ENCODE data around the gene NEMP2. TPM values are rescaled to one million over a fixed set of nuclear protein-coding genes. Genes with fewer than 3 reads are reported as not detected.

The NEMP2 gene
- total RNA-seq, 1 donor from 2014 or later: 21.1 TPM

DNA sequence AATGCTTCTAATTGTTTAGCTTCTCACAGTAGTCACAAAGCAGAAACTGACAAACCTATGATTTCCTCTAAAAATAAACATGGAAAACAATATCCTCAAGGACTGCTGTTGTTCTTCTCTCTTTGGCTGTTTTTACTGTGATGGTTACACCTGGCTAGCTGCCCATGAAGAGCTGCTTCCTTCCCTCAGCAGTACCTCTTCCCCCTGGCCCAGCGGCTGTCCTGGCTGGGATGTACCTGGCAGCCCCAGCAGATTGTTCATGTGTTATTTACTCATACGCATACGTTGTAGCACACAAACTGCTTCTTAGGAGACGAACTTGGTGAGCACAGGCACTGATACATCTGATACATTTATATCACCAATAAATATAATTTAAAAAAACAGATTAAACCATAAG is 27.4 kb downstream of the NEMP2 start:
- Mint-ChIP-seq H3K4me3 (no peak overlapping the region), H3K36me3 (peaks cover 9% of the 10 kb centered on the region), H3K27ac (no peak overlapping the region), H3K4me1 (peaks cover 7% of the 10 kb centered on the region), H3K9me3 (no peaks in the 10 kb centered on the region), H3K27me3 (ENCODE audit: low read depth) (no peaks in the 10 kb centered on the region)
- TF ChIP-seq, protein P1, sequence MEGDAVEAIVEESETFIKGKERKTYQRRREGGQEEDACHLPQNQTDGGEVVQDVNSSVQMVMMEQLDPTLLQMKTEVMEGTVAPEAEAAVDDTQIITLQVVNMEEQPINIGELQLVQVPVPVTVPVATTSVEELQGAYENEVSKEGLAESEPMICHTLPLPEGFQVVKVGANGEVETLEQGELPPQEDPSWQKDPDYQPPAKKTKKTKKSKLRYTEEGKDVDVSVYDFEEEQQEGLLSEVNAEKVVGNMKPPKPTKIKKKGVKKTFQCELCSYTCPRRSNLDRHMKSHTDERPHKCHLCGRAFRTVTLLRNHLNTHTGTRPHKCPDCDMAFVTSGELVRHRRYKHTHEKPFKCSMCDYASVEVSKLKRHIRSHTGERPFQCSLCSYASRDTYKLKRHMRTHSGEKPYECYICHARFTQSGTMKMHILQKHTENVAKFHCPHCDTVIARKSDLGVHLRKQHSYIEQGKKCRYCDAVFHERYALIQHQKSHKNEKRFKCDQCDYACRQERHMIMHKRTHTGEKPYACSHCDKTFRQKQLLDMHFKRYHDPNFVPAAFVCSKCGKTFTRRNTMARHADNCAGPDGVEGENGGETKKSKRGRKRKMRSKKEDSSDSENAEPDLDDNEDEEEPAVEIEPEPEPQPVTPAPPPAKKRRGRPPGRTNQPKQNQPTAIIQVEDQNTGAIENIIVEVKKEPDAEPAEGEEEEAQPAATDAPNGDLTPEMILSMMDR (IDR thresholded peaks at IDR 0.05; ENCODE audit: unreplicated experiment): no peak
- no peak for DNase-seq (ENCODE audit: low spot score in 2 of 2, unreplicated experiment in 2 of 2)

DNA sequence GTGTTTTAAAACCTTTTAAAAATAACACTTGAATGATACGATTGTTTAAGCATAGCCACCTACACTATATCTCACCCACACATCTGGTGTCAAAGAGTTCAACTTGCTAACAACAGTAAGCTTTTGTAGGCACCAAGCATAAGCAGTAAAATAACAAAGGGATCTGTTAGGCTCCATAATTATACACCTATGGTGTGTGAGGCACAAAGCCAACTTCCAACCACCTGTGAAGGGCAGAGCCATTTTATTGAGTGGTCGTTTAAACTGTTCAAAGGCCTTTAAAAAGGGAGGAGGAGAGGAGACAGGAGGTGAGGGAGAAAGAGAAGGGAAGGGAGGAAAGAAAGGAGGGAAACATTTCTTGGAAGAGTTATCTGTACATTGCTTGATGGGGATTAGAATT is 27.9 kb downstream of the NEMP2 start:
- Mint-ChIP-seq H3K27ac (no peak overlapping the region), H3K9me3 (no peaks in the 10 kb centered on the region), H3K4me3 (no peak overlapping the region), H3K4me1 (peaks cover 7% of the 10 kb centered on the region), H3K36me3 (peaks cover 9% of the 10 kb centered on the region), H3K27me3 (ENCODE audit: low read depth) (no peaks in the 10 kb centered on the region)
- TF ChIP-seq, protein P1 (IDR thresholded peaks at IDR 0.05; ENCODE audit: unreplicated experiment): no peak
- no peak for DNase-seq (ENCODE audit: low spot score in 2 of 2, unreplicated experiment in 2 of 2)

DNA sequence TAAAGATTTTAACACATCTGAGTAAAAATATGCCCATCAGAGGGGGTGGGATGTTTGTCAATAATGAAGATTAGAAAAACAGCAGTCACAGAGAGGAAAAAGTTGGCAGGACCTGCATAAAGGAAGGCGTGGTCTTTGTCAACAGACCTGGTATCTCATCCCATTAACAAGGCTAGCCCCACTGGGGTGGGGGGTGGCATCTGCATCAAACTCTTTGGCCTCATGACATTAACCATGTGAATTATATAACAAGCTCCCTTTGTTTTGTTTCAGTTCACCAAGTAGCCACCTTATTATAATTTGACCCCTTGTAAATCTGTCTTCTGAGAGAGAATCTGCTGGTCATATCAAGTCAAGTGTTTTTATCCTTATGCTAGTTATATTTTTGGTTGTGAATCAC is 28.8 kb downstream of the NEMP2 start:
- DNase-seq (ENCODE audit: low spot score in 2 of 2, unreplicated experiment in 2 of 2): no peak
- Mint-ChIP-seq H3K4me3 (no peak overlapping the region), H3K27ac (no peak overlapping the region), H3K27me3 (ENCODE audit: low read depth) (no peaks in the 10 kb centered on the region), H3K9me3 (no peaks in the 10 kb centered on the region), H3K36me3 (peaks cover 13% of the 10 kb centered on the region), H3K4me1 (peaks cover 4% of the 10 kb centered on the region)
- TF ChIP-seq, protein P1 (IDR thresholded peaks at IDR 0.05; ENCODE audit: unreplicated experiment): no peak

DNA sequence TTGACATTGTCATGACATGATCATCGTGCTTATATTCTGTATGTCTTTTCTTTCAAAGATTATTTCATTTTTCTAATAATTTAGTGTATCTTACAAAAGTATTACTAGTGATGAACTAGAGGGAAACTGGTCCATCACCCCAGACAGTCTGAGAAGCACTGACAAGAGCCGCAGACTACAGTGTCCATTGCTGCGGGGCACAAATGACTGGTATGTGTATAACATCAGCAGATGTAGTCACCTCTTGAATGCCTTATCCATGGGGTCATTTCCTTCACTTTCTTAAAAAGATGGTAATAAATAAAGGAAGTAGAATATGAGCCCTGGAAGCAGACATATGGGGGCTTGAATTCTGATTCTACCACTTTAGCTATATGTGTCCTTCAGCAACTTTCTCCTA is 29.6 kb downstream of the NEMP2 start:
- peaks cover 11% of the 10 kb centered on the region for H3K36me3 Mint-ChIP-seq
- peaks cover 1% of the 10 kb centered on the region for H3K4me1 Mint-ChIP-seq
- no peaks in the 10 kb centered on the region for H3K27me3 Mint-ChIP-seq (ENCODE audit: low read depth)
- no peak overlapping the region for H3K4me3 Mint-ChIP-seq
- no peak overlapping the region for H3K27ac Mint-ChIP-seq
- TF ChIP-seq, protein P1 (IDR thresholded peaks at IDR 0.05; ENCODE audit: unreplicated experiment): no peak
- no peaks in the 10 kb centered on the region for H3K9me3 Mint-ChIP-seq
- DNase-seq (ENCODE audit: low spot score in 2 of 2, unreplicated experiment in 2 of 2): no peak

DNA sequence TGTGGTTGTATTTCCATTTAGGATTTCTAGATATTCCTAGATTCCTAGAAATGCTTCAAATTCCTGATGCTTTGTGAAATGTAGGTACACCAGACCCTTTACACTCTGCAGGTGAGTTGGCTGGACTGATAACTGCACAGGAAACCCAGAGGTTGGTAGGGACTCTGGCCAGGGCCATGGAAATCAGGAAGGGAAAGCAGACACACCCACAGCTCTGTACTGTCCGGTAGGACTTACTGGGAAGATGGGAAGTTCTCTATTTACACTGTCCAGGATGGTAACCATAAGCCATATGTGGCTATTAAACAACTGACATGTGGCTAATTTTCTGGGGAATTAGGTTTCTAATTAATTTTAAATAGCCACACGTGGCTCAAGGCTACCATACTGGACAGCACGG is 31.4 kb downstream of the NEMP2 start:
- Mint-ChIP-seq H3K36me3 (peaks cover 9% of the 10 kb centered on the region), H3K27me3 (ENCODE audit: low read depth) (no peaks in the 10 kb centered on the region), H3K9me3 (no peaks in the 10 kb centered on the region), H3K4me3 (no peak overlapping the region), H3K27ac (no peak overlapping the region), H3K4me1 (no peaks in the 10 kb centered on the region)
- DNase-seq (ENCODE audit: low spot score in 2 of 2, unreplicated experiment in 2 of 2): no peak
- TF ChIP-seq, protein P1 (IDR thresholded peaks at IDR 0.05; ENCODE audit: unreplicated experiment): no peak
